Hematopoietic multipotent progenitor cell treated with erythropoietin and hydrocortisone succinate and interleukin-3 and kit ligand, for 6 days (in vitro differentiated cells): ENCODE measurements around the gene ZNF502.
"Not testable (repeated sequence)": the region's sequence is repeated elsewhere in the genome, so short reads cannot be mapped to it uniquely, and the experiment has no call there.

Source experiments
- DNase-seq: peaks from one replicate; pipeline ENCODE4 v3.0.0-alpha.2; 2015

Gene ZNF502

GRCh38 chr3:44712455-44713075 is at the start of gene ZNF502:
Gene ZNF502 (plus strand): TSS chr3:44712660. CDS start chr3:44720262, 7,602 bp downstream.
- DNase-seq, result peak; percentile 83

DNA sequence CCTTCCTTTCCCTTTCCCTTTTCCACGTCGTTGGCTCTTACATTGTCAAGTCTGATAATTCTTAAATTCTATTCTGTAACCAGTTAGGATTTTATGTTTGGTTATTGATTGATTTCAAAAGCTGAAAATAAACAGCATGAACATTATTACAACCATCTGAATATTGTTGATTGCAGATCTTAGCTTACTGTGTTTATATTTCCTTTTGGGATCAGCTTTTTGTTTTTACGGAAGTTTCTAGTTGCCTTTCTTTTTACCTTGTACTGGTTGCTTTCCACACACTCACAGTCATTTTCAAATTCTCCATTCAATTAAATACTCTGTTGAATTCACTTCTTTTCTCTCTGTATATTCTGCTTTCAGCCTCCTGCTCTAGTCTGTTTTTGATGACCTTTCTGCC is 47.3 kb upstream of the ZNF502 start:
- no peak for DNase-seq

- DNase-seq, result no peak
Observed at GRCh38 chr3:44666346-44666745, 46.1 kb upstream of the ZNF502 start.

- DNase-seq, result no peak
Observed at GRCh38 chr3:44669760-44670159, 42.7 kb upstream of the ZNF502 start.

GRCh38 chr3:44673466-44673865 is 39.0 kb upstream of the ZNF502 start:
- not testable (repeated sequence) for DNase-seq

DNA sequence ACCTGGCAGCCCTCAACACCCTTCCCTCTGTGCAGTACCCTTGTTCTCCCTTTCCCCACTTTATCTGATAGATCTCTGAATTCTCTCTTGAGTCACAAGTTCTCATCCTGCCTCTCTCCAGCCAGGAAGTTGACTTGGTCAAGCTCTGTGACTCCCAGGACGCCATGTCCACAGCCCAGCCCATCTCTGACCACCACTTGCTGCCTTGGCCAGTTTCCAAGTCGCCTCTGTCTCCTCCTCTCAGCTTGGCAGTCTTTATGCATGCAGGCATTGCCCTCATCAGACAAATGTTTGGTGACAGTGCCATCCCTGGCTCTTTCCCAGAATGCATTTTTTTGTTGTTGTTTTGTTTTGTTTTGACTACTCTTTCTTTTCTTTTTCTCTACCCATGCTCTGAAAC is 38.2 kb upstream of the ZNF502 start:
- no peak for DNase-seq

DNA sequence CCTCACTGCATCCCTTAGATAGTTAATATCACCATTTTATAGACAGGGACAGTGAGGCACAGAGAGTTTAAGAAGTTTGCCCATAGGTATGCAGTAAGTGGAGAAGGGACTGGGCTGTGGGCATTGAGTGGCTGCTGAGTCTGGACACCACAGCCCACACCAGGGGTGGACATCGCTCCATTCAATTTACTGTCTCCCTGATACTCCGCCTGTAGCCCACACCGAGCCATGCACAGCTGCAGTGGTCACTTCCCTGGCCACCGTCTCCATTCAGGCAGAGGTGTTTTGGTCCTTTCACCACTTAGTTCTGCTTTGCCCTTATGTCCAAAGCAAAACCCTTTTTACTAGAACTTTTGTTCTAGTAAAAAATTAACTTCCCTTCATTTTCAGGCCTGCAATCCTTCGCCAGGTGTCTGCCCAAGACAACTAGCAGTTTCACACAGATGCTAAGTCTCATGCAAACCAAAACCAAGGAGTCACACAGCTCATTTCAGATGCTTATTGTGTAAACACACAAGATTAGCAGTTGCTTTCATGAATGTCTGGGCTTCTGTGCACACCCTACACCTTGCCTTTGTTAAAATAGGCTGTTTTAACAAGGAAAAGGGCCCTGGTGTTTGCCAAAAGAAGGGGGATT is 33.9 kb upstream of the ZNF502 start:
- no peak for DNase-seq

DNA sequence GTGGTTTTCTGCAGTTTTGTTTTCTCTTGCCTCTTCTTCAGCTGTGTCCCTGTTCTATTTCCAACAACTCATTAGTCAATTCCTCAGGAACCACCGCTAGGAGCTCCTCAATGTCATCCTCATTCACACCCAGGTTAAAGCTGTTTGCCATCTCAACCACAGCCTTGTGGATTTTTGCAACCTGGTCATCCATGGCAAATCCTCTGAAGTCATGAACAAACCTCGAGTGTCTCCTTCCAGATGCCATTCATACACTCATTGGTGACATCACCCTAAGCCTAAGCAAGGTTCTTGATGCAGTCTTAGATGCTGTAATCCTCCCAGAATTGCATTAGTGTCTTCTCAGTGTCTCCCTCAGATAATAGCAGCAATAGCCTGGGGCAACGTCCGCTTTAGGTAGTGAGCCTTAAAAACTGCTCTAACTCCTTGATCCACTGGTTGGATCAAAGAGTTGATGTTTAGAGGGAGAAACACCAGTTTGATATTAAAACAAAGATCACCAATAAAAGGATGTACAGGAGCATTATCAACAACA is 31.5 kb upstream of the ZNF502 start:
- DNase-seq, result no peak

GRCh38 chr3:44682182-44682896 is 30.1 kb upstream of the ZNF502 start:
- no peak for DNase-seq

- DNase-seq, result peak; percentile 55
Observed at GRCh38 chr3:44685128-44685800, 27.2 kb upstream of the ZNF502 start.

- no peak for DNase-seq
Observed at GRCh38 chr3:44687898-44688297, 24.6 kb upstream of the ZNF502 start.

DNA sequence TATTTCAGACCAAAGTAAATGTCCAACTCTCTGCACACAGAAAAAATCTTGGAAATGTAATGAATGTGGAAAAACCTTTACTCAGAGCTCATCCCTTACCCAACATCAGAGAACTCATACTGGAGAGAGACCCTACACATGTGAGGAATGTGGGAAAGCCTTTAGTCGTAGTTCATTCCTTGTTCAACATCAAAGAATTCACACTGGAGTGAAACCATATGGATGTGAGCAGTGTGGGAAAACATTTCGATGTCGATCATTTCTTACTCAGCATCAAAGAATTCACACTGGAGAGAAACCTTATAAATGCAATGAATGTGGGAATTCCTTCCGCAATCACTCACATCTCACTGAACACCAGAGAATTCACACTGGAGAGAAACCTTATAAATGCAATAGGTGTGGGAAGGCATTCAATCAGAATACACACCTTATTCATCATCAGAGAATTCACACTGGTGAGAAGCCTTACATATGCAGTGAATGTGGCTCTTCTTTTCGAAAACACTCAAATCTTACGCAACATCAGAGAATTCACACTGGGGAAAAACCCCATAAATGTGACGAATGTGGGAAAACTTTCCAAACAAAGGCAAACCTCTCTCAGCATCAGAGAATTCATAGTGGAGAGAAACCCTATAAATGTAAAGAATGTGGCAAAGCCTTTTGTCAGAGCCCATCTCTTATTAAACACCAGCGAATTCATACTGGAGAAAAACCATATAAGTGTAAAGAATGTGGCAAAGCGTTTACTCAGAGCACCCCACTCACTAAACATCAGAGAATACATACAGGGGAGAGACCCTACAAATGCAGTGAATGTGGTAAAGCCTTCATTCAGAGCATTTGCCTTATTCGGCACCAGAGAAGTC is 9.0 kb downstream of the ZNF502 start:
- peak; percentile 21 for DNase-seq

DNA sequence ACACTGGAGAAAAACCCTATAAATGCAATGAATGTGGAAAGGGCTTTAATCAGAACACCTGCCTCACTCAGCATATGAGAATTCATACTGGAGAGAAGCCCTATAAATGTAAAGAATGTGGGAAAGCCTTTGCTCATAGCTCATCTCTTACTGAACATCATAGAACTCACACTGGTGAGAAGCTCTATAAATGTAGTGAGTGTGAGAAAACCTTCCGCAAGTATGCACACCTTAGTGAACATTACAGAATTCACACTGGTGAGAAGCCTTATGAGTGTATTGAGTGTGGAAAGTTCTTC is 9.6 kb downstream of the ZNF502 start:
- DNase-seq, result no peak

- DNase-seq, result peak; percentile 82
Observed at GRCh38 chr3:44729384-44729910, 17.0 kb downstream of the ZNF502 start, which contains the start of gene ZNF501. Gene ZNF501 (plus strand): TSS chr3:44729635. CDS start chr3:44734422, 4,787 bp downstream.

DNA sequence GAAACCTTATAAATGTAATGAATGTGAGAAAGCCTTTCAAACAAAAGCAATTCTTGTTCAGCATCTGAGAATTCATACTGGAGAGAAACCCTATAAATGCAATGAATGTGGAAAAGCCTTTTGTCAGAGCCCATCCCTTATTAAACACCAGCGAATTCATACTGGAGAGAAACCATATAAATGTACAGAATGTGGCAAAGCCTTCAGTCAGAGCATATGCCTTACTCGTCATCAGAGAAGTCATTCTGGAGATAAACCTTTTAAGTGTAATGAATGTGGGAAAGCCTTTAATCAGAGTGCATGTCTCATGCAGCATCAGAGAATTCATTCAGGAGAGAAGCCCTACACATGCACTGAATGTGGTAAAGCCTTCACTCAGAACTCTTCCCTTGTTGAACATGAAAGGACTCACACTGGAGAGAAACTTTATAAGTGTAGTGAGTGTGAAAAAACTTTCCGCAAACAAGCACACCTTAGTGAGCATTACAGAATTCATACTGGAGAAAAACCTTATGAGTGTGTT is 22.2 kb downstream of the ZNF502 start:
- no peak for DNase-seq

DNA sequence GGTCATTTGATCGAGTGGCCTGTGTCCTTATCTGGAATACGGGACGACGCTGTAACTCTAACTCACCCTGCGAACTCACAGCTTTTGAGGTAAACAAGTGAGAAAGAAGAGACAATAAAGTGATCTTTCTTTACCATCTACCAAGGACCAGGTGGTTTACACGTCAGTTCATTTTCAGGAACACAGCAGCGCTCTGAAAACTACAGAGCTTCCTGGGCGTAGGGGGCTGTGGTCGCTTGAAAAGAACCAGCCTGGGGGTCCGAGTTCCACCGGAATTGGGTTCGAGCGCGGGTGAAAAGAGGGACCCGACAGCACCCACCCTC is 48.6 kb downstream of the ZNF502 start:
- peak; percentile 38 for DNase-seq

GRCh38 chr3:44761424-44762169 is 49.1 kb downstream of the ZNF502 start, which contains the start of the genes KIAA1143 and KIF15:
Gene KIAA1143 (minus strand): TSS chr3:44761619. CDS start chr3:44761602, 17 bp downstream.
Gene KIF15 (plus strand): TSS chr3:44761794. CDS start chr3:44761866, 72 bp downstream.
- DNase-seq, result peak; percentile 98

DNA sequence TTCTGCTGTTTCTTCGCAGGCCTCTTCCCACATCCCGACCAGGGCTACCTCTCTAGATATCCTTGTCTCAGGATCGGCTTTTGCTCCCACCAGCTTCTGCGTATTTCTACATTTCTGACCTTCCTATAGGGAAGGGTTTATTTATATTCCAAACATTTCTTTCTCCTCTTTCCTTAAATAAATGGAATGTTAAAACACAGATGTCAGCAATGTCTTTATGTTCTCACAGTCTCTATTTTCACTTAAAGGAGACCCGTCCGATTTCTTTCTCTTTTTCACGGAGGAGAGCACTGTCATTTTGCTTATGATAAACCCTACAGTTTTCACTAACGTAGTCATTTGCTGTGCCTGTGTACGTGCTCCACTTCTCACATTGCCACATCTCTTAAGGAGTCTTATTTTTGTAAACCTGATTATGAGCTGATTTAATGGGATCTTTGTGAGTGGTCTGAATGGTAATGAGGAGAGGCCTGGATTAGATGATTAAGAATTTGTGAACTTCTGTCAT is 49.8 kb downstream of the ZNF502 start:
- DNase-seq, result peak; percentile 51

DNA sequence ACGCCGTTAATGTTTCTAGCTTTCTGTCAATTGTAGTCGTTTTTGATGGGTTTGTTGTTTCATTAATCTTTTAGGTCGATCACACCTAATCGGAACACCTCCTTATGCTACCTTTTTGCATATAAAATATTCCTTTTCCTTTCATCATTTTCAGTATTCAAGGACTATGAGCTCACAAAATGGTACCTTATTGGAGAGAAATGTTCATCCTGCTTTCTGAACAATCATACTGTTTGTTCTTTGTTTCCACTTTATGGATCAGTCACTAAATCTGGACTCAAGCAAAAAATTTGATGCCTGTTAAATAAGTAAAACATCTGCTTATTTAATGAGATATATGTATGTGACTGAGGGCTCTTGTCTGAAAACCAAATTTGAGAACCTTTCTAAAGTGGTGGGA is 50.2 kb downstream of the ZNF502 start:
- DNase-seq, result no peak

DNA sequence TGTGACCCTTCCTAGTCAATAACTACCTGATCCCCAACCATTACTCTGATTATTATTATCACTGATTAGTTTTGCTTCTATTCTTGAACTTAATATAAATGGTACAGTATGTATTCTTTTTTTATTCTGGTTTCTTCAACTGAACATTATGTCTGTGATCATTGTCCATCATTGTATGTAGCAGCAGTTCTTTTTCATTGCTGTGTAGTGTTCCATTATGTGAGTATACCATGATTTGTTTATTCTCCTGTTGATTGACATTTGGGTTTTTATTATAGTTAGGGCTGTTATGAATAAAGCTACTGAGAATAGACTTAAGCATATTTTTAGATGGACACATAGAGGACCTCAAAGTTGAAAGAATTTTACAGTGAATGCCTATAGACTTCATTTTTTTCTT is 51.8 kb downstream of the ZNF502 start:
- DNase-seq, result no peak
